Body of pancreas (tissue), 4 donors: ENCODE measurements around the gene MTCH1. TPM values are rescaled to one million over a fixed set of nuclear protein-coding genes. Genes with fewer than 3 reads are reported as not detected.

ENCODE experiments used
- ATAC-seq: fragments of 150-250 bp; one replicate; pipeline ENCODE4 v1.9.1; 2016
- DNase-seq, 4 donors: peaks; one replicate each; pipeline ENCODE4 v3.0.0-alpha.2; 2019
- H3K27ac ChIP-seq, 4 donors: fragments of 200-600 bp; sonication (generic); 1 replicate in 3 of 4; 2 replicates in 1 of 4; pipeline versions ENCODE4 v1.5.1 to v1.6.1; 2016 to 2019; ENCODE audit warnings: mild to moderate bottlenecking in 1 of 4, mixed read lengths in 1 of 4, moderate library complexity in 1 of 4
- H3K27me3 ChIP-seq, 2 donors: fragments of 200-600 bp; sonication (generic); one replicate each; pipeline ENCODE4 v1.6.0; 2016; ENCODE audit warnings: mild to moderate bottlenecking in 1 of 2
- H3K36me3 ChIP-seq, 2 donors: fragments of 200-600 bp; sonication (generic); replicated peaks in 1 of 2; 2 replicates each; pipeline ENCODE4 v1.5.1; 2016; ENCODE audit warnings: low read depth in 2 of 2; ENCODE audit not compliant: insufficient read depth in 1 of 2
- H3K4me1 ChIP-seq: fragments of 200-600 bp; sonication (generic); one replicate; pipeline ENCODE4 v1.6.0; 2016
- H3K4me3 ChIP-seq, 2 donors: fragments of 200-600 bp; sonication (generic); 1 replicate in 1 of 2; 2 replicates in 1 of 2; pipeline ENCODE4 v1.5.1; 2016 to 2019
- H3K9me3 ChIP-seq, 3 donors: fragments of 200-600 bp; sonication (generic); 1 replicate in 2 of 3; 2 replicates in 1 of 3; pipeline ENCODE4 v1.5.1; 2016
- CTCF ChIP-seq, 7 experiments: fragments of 450-650 bp in 4 of 7; fragments of 200-600 bp in 3 of 7; sonication (generic) in 3 of 7; IDR thresholded peaks; one replicate each; pipeline ENCODE4 v1.5.1; 2016 to 2019; ENCODE audit warnings: antibody characterized with exemption in 7 of 7
- POLR2A ChIP-seq, 3 donors: fragments of 450-650 bp; IDR thresholded peaks; one replicate each; pipeline ENCODE4 v1.6.1; 2016; ENCODE audit warnings: antibody characterized with exemption in 3 of 3, mild to moderate bottlenecking in 2 of 3
- WGBS, 2 donors: methylation state at CpG; one replicate each; pipeline ENCODE4 v1.1.5; 2017; 5-methylcytosine and 5-hydroxymethylcytosine counted together
- intact Hi-C: fragments of 100-400 bp; cut with DNase I; formaldehyde crosslinking; loops from one replicate; pipeline ENCODE4 v1.15.1; 2023
- total RNA-seq, 2 donors: library from RNA; depleted of rRNA; stranded (reverse); fragments of >200 nt; gene quantifications; one replicate each; pipeline ENCODE4 v1.1.0, GENCODE V29; 2016

Gene MTCH1
- total RNA-seq, 2 donors from 2014 or later: 152 to 198 TPM

DNA sequence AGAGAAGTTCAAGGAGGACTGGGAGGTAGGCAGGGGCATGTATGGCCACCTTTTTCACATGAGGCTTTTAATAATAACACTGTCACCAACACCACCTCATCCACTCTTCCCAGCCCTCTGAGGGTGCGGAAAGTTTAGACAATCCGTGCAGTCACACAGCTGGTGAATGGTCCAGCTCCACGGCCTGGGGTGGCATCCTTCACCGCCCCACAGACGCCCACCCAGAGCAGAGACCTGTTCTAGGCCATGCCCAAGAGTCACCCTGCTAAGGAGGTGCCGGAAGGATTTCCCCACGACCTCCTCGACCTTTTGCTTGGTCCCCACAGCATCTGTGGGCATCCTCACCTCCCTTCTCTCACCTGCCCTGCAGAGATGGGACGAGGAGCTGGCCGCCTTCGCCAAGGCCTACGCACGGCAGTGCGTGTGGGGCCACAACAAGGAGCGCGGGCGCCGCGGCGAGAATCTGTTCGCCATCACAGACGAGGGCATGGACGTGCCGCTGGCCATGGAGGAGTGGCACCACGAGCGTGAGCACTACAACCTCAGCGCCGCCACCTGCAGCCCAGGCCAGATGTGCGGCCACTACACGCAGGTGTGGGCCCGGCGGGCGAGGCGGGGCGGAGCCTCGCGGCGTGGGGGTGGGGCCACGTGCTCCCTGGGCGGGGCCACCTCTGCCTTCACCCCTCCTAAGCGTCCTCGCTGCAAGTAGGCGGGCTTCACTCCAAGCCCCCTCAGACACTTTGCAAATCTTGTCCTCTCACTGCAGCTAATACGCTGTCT is 27.0 kb downstream of the MTCH1 start:
- ATAC-seq: no peak
- 84 to 97% methylated on average over 20 to 44 of the region's 44 CpGs for whole genome bisulfite sequencing, 2 donors
- H3K27ac ChIP-seq: no peak overlapping the region

DNA sequence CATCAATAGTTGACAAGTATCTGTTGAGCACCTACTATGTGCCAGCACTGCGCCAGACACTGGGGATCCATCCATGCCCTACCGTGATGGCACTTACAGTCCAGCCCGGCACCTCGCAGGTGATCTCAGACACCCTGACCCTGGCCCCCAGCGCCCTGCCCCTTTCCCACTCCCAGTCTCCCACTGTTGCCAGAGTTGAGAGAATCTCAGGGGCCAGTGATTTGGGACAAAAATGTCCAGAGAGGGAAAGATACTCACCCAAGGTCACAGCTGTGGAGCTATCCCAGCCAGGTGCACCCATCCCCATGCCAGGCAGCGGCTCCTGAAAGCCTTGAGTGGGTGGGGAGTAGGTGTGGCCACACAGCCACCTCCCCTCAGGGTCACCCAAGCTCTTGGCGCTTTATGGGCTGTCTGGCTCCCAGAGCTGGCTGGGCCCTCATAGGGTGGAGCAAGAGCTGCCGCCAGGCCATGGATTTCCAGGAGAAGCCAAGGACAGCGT is 28.2 kb downstream of the MTCH1 start:
- TF ChIP-seq POLR2A (IDR thresholded peaks at IDR 0.05) (no peak), CTCF (IDR thresholded peaks at IDR 0.05) (no peak)
- 32 to 74% methylated on average over 3 to 9 of the region's 9 CpGs for WGBS, 2 donors
- peaks cover 8% of the 10 kb centered on the region for H3K4me1 ChIP-seq
- intact Hi-C loops: no loop called here
- H3K27ac ChIP-seq: peak overlapping the region in 1 of 4 donors; percentile 29
- no peaks in the 10 kb centered on the region for H3K36me3 ChIP-seq
- no peak overlapping the region for H3K4me3 ChIP-seq
- ATAC-seq (peak; percentile 47), DNase-seq (peak in 3 of 4 donors; percentile 45 to 88 (median 54))
- H3K9me3 ChIP-seq: no peaks in the 10 kb centered on the region
- no peaks in the 10 kb centered on the region for H3K27me3 ChIP-seq

More for the DNA sequence above, 27.0 kb downstream of the MTCH1 start:
- no peaks in the 10 kb centered on the region for H3K27me3 ChIP-seq
- H3K9me3 ChIP-seq: no peaks in the 10 kb centered on the region
- H3K36me3 ChIP-seq: no peaks in the 10 kb centered on the region
- no peak overlapping the region for H3K4me3 ChIP-seq
- DNase-seq: no peak
- TF ChIP-seq POLR2A (IDR thresholded peaks at IDR 0.05): no peak
- TF ChIP-seq CTCF (IDR thresholded peaks at IDR 0.05): no peak
- intact Hi-C loops: no loop called here
- peaks cover 13% of the 10 kb centered on the region for H3K4me1 ChIP-seq

GRCh38 chr6:36956446-36956820 is 29.6 kb downstream of the MTCH1 start:
- Histone ChIP-seq H3K27me3 (no peaks in the 10 kb centered on the region), H3K4me3 (no peak overlapping the region), H3K9me3 (no peaks in the 10 kb centered on the region), H3K4me1 (peaks cover 8% of the 10 kb centered on the region), H3K36me3 (no peaks in the 10 kb centered on the region), H3K27ac (no peak overlapping the region)
- intact Hi-C loops: no loop called here
- TF ChIP-seq CTCF (IDR thresholded peaks at IDR 0.05): no peak
- ATAC-seq: no peak
- DNase-seq: no peak

DNA sequence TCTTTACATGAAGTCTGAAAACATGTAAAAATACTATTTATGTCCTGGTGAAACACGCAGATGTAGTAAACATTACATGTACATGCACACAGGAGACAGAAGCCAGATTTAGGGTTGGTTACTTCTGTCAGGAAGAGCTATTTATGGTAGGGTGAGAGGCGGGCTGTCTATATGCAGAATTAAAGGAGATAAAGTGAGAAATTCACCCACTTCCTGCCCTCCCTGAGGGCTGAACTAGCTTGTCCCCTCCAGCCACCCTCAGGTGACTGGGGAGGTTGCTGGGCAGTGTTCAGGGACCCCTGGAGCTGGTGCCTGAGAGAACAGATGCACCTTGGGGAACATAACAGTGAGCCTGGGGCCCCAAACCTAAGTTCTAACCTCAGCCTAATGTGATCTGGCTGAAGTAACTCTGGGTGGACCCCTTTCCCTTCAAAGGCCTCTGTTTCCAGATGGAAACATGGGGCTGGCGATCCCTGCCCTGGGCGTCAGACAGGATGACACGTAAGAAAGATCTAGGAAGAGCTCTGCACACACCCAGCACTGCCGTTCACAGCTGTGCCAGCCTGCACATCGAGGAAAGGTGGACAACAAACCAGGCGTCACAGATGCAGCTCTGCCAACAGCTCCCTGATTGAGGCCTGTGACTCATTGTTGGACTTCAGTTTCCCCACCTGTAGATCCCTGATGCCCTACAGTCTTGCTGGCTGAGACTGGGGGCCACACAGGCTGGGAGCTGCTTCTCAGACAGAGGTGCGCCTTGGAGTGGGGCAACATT is 30.1 kb downstream of the MTCH1 start:
- H3K27ac ChIP-seq: no peak overlapping the region
- peaks cover 8% of the 10 kb centered on the region for H3K4me1 ChIP-seq
- ATAC-seq: no peak
- no peaks in the 10 kb centered on the region for H3K27me3 ChIP-seq
- no peak for TF ChIP-seq POLR2A (IDR thresholded peaks at IDR 0.05)
- no peak for TF ChIP-seq CTCF (IDR thresholded peaks at IDR 0.05)
- no peak overlapping the region for H3K4me3 ChIP-seq
- DNase-seq: peak in 1 of 4 donors; percentile 81
- H3K36me3 ChIP-seq: no peaks in the 10 kb centered on the region
- no peaks in the 10 kb centered on the region for H3K9me3 ChIP-seq
- WGBS, 2 donors: 76 to 84% methylated on average over 9 of the region's 9 CpGs
- intact Hi-C loops: no loop called here
